ENCODE measurements around the gene AQP12B. TPM values are rescaled to one million over a fixed set of nuclear protein-coding genes. Genes with fewer than 3 reads are reported as not detected.

Gene AQP12B
- total RNA-seq, 1 experiment from 2014 or later = not detected

GRCh38 chr2:240643811-240644150, 38.9 kb downstream of the AQP12B start:
- CTCF ChIA-PET = interaction anchor here (0.5 kb wide), 1 partner anchor 137 kb away, joined by 5 read pairs; no protein-coding TSS in a partner anchor
- no peaks in the 10 kb centered on the region for H3K4me1 Mint-ChIP-seq (ENCODE audit: low read depth, unreplicated experiment)
- no peak for TF ChIP-seq CTCF (IDR thresholded peaks at IDR 0.05; ENCODE audit: unreplicated experiment)
- intact Hi-C loops (cut with micrococcal nuclease; ENCODE audit: unreplicated experiment) = no loop called here
- no peaks in the 10 kb centered on the region for H3K36me3 Mint-ChIP-seq (ENCODE audit: insufficient read depth, unreplicated experiment)
- H3K4me3 Mint-ChIP-seq (ENCODE audit: low read depth, unreplicated experiment) = no peak overlapping the region
- H3K27me3 Mint-ChIP-seq (ENCODE audit: unreplicated experiment) = peaks cover 90% of the 10 kb centered on the region
- H3K27ac Mint-ChIP-seq (ENCODE audit: unreplicated experiment) = no peak overlapping the region
- no TSS peak for BruUV-seq (replicated peaks)
- no peaks in the 10 kb centered on the region for H3K9me3 Mint-ChIP-seq (ENCODE audit: low read depth, unreplicated experiment)
- DNase-seq = no peak

GRCh38 chr2:240643093-240643810, 39.4 kb downstream of the AQP12B start:
- intact Hi-C loops (cut with micrococcal nuclease; ENCODE audit: unreplicated experiment) = no loop called here
- H3K9me3 Mint-ChIP-seq (ENCODE audit: low read depth, unreplicated experiment) = no peaks in the 10 kb centered on the region
- peaks cover 90% of the 10 kb centered on the region for H3K27me3 Mint-ChIP-seq (ENCODE audit: unreplicated experiment)
- H3K4me3 Mint-ChIP-seq (ENCODE audit: low read depth, unreplicated experiment) = no peak overlapping the region
- BruUV-seq (replicated peaks) = no TSS peak
- no peaks in the 10 kb centered on the region for H3K4me1 Mint-ChIP-seq (ENCODE audit: low read depth, unreplicated experiment)
- H3K27ac Mint-ChIP-seq (ENCODE audit: unreplicated experiment) = no peak overlapping the region
- no peak for TF ChIP-seq CTCF (IDR thresholded peaks at IDR 0.05; ENCODE audit: unreplicated experiment)
- CTCF ChIA-PET = interaction anchor here (0.5 kb wide), 1 partner anchor 136 kb away, joined by 5 read pairs; no protein-coding TSS in a partner anchor
- H3K36me3 Mint-ChIP-seq (ENCODE audit: insufficient read depth, unreplicated experiment) = no peaks in the 10 kb centered on the region
- no peak for DNase-seq

- Mint-ChIP-seq H3K27ac (ENCODE audit: unreplicated experiment) (no peak overlapping the region), H3K4me1 (ENCODE audit: low read depth, unreplicated experiment) (no peaks in the 10 kb centered on the region), H3K36me3 (ENCODE audit: insufficient read depth, unreplicated experiment) (no peaks in the 10 kb centered on the region), H3K9me3 (ENCODE audit: low read depth, unreplicated experiment) (no peaks in the 10 kb centered on the region), H3K4me3 (ENCODE audit: low read depth, unreplicated experiment) (no peak overlapping the region), H3K27me3 (ENCODE audit: unreplicated experiment) (peaks cover 90% of the 10 kb centered on the region)
- intact Hi-C loops (cut with micrococcal nuclease; ENCODE audit: unreplicated experiment) = no loop called here
- CTCF ChIA-PET = no interaction called here
- DNase-seq = no peak
- no TSS peak for BruUV-seq (replicated peaks)
- no peak for TF ChIP-seq CTCF (IDR thresholded peaks at IDR 0.05; ENCODE audit: unreplicated experiment)
Observed at GRCh38 chr2:240642806-240643092, 39.9 kb downstream of the AQP12B start.

GRCh38 chr2:240642061-240642805, 40.5 kb downstream of the AQP12B start:
- H3K4me3 Mint-ChIP-seq (ENCODE audit: low read depth, unreplicated experiment) = no peak overlapping the region
- intact Hi-C loops (cut with micrococcal nuclease; ENCODE audit: unreplicated experiment) = no loop called here
- BruUV-seq (replicated peaks) = no TSS peak
- no peaks in the 10 kb centered on the region for H3K9me3 Mint-ChIP-seq (ENCODE audit: low read depth, unreplicated experiment)
- CTCF ChIA-PET = no interaction called here
- no peaks in the 10 kb centered on the region for H3K36me3 Mint-ChIP-seq (ENCODE audit: insufficient read depth, unreplicated experiment)
- TF ChIP-seq CTCF (IDR thresholded peaks at IDR 0.05; ENCODE audit: unreplicated experiment) = no peak
- H3K4me1 Mint-ChIP-seq (ENCODE audit: low read depth, unreplicated experiment) = no peaks in the 10 kb centered on the region
- H3K27ac Mint-ChIP-seq (ENCODE audit: unreplicated experiment) = no peak overlapping the region
- no peak for DNase-seq
- peaks cover 90% of the 10 kb centered on the region for H3K27me3 Mint-ChIP-seq (ENCODE audit: unreplicated experiment)

All from Calu3 (cell line).